ENCODE results near the gene TRAPPC13.

The TRAPPC13 gene

DNA sequence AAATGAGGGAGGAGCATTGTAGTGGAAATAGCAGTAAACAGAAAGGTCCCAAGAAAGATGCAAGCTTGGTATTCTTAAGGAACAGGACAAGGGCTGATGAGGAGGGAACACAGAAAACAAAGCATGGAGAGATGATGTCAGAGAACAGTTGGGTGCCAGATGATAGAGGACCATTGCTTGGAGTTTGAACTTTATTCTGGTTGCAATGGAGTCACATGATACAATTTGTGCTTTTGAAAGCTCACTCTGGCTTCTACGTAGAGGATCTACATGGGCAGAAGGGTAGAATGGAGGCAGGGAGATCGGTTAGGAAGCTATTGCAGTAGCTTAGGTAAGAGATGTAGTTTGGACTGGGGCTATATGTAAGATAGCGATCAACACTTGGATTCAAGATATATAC lies 57.3 kb downstream of the TRAPPC13 start:
- DNase-seq (ENCODE audit: low spot score): no peak

DNA sequence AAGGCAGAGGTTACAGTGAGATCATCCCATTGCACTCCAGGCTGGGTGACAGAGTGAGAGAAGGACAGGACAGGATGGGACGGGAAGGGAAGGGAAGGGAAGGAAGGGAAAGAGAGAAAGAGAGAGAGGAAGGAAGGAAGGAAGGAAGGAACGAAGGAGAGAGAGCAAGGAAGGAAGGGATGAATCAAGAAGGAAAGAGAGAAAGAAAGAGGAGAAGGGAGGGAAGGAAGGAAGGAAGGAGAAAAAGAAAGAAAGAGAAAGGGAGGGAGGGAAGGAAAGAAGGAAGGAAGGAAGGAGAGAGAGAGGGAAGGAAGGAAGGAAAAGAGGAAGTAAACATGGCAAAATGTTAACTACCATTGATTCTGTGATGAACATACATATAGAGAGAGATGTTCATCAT lies 68.3 kb downstream of the TRAPPC13 start:
- no peak for DNase-seq (ENCODE audit: low spot score)

- DNase-seq (ENCODE audit: low spot score): no peak
Observed at GRCh38 chr5:65695162-65695755, 70.4 kb downstream of the TRAPPC13 start.

GRCh38 chr5:65695896-65696295 lies 71.1 kb downstream of the TRAPPC13 start:
- no peak for DNase-seq (ENCODE audit: low spot score)

- no peak for DNase-seq (ENCODE audit: low spot score)
Observed at GRCh38 chr5:65696892-65697291, 72.1 kb downstream of the TRAPPC13 start.

GRCh38 chr5:65699338-65699737 lies 74.5 kb downstream of the TRAPPC13 start:
- DNase-seq (ENCODE audit: low spot score): no peak

DNA sequence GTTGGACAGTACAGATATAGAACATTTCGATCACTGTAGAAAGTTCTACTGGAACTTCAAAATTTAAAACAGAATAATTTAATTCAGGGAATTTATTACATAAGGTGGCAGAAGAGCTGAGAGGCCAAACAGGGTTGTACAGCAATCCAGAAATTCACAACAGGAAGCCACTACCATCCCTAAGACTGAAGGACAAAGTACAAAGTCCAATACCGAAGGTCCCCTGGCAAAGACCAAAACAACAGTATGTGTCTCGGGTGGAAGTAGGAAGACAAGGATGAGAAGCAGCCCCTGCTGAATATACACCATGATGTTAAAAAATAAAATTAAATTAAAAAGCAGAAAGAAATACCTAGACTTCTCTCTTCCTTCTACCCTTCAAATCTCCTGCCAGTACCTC lies 77.2 kb downstream of the TRAPPC13 start:
- DNase-seq (ENCODE audit: low spot score): no peak

DNA sequence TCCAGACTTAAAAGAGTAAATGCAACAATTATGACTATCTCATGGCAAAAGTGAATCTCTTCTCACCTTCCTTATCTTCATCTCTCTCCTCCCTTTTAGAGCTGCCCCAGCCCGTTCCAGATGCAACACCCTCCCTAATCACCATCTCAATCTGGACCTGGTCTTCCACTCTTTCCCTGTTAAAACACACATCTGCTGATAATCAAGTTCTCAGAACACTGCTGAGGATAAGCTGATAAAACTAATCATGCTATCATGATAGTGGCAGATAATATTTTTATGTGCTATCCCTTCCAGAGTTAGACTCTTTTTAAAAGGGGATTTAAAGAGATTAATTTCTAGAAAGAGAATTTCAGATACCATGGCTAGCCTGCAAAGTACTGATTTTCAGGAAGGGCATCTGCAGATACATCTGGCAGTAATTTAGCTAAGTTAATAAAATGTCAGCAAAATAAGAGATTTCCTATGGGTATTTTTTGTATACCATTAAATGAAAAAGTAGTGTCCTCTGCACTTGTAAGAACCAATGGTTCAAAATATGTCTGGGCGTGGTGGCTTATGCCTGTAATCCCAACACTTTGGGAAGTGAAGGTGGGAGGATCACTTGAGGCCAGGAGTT lies 79.9 kb downstream of the TRAPPC13 start:
- DNase-seq (ENCODE audit: low spot score): no peak

DNA sequence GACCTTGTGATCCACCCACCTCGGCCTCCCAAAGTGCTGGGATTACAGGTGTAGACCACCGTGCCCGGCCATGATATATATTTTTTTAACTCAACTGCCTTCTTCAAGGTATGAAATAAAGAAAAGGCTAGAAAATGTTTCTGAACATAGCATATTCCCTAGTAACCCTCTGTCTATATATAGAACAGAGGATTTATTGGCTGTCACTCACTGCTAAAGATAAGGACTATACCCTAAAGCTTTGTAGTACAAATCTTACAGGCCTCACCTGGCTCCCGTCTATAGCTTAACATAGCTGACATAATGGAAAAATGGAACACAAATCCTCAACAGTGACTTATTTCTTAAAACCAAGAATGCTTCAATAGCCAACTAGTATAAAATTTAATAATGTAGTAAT lies 82.8 kb downstream of the TRAPPC13 start:
- no peak for DNase-seq (ENCODE audit: low spot score)

GRCh38 chr5:65708145-65708544 lies 83.3 kb downstream of the TRAPPC13 start:
- no peak for DNase-seq (ENCODE audit: low spot score)

All from HuH-7 (cell line).